HepG2 (cell line): Measurements from ENCODE around the gene SIAH1. TPM values are rescaled to one million over a fixed set of nuclear protein-coding genes. Genes with fewer than 3 reads are reported as not detected.

Experiments used
- DDIT3 ChIP-seq: sonication (generic); formaldehyde crosslinking; IDR thresholded peaks from 2 replicates; pipeline ENCODE4 v1.4.0; 2020; ENCODE audit warnings: mild to moderate bottlenecking, missing genetic modification reagents
- DMTF1 ChIP-seq: sonication (generic); formaldehyde crosslinking; IDR thresholded peaks from 2 replicates; pipeline ENCODE4 v1.4.0; 2020; ENCODE audit warnings: mild to moderate bottlenecking, missing genetic modification reagents
- EEA1 ChIP-seq: sonication (generic); formaldehyde crosslinking; IDR thresholded peaks from 2 replicates; pipeline ENCODE4 v1.5.1; 2020; ENCODE audit warnings: mild to moderate bottlenecking, missing genetic modification reagents, borderline replicate concordance
- ESRRA ChIP-seq: sonication (generic); formaldehyde crosslinking; IDR thresholded peaks from 2 replicates; pipeline ENCODE4 v1.5.1; 2020; ENCODE audit warnings: mild to moderate bottlenecking, low read depth, missing genetic modification reagents
- ETV5 ChIP-seq: IDR thresholded peaks from 2 replicates; pipeline ENCODE4 v1.6.1; 2018; ENCODE audit warnings: missing biosample characterization, missing genetic modification reagents, inconsistent platforms, borderline replicate concordance
- GATA4 ChIP-seq: sonication (generic); IDR thresholded peaks from 2 replicates; pipeline ENCODE4 v1.6.1; 2016; ENCODE audit warnings: antibody characterized with exemption, low read depth, borderline replicate concordance
- HCFC1 ChIP-seq: fragments of 150-350 bp; IDR thresholded peaks from 2 replicates; pipeline ENCODE4 v1.6.1; 2014; ENCODE audit warnings: low read depth, low read length
- HINFP ChIP-seq: sonication (generic); formaldehyde crosslinking; IDR thresholded peaks from 2 replicates; pipeline ENCODE4 v1.4.0; 2020; ENCODE audit warnings: low read depth, mild to moderate bottlenecking, missing genetic modification reagents
- HMG20B ChIP-seq: conservative IDR thresholded peaks from 2 replicates; pipeline ENCODE4 v1.6.1; 2016; ENCODE audit warnings: missing genetic modification reagents, missing compliant biosample characterization
- MLXIP ChIP-seq: sonication (generic); formaldehyde crosslinking; IDR thresholded peaks from 2 replicates; pipeline ENCODE4 v1.9.0; 2021; ENCODE audit warnings: missing genetic modification reagents, borderline replicate concordance
- MTERF4 ChIP-seq: sonication (generic); formaldehyde crosslinking; IDR thresholded peaks from 2 replicates; pipeline ENCODE4 v1.8.0; 2023; ENCODE audit warnings: mild to moderate bottlenecking, missing genetic modification reagents
- MXD1 ChIP-seq: sonication (generic); formaldehyde crosslinking; IDR thresholded peaks from 2 replicates; pipeline ENCODE4 v1.4.0; 2020; ENCODE audit warnings: mild to moderate bottlenecking, missing genetic modification reagents
- SOX5 ChIP-seq: IDR thresholded peaks from 2 replicates; pipeline ENCODE4 v1.6.1; 2016; ENCODE audit warnings: borderline replicate concordance
- THAP7 ChIP-seq: sonication (generic); formaldehyde crosslinking; IDR thresholded peaks from 2 replicates; pipeline ENCODE4 v1.8.1; 2023; ENCODE audit warnings: mild to moderate bottlenecking, missing genetic modification reagents
- THYN1 ChIP-seq: sonication (generic); formaldehyde crosslinking; IDR thresholded peaks from 2 replicates; pipeline ENCODE4 v1.8.1; 2023; ENCODE audit warnings: low read depth, mild to moderate bottlenecking, moderate library complexity, missing genetic modification reagents, borderline replicate concordance
- ZNF597 ChIP-seq: sonication (generic); formaldehyde crosslinking; IDR thresholded peaks from 2 replicates; pipeline ENCODE4 v1.5.0; 2020; ENCODE audit warnings: missing genetic modification reagents
- polyA plus RNA-seq, 8 experiments: library from polyadenylated mRNA; depleted of rRNA in 3 of 8; stranded (reverse) in 7 of 8; unstranded in 1 of 8; fragments of >200 nt; fragmentation: Illumina TruSeq in 4 of 8; extraction: Trizol in 4 of 8; gene quantifications; 2 replicates each; pipeline versions ENCODE4 v1.2.1 to v1.2.3, GENCODE V29; 2011 to 2016; ENCODE audit warnings: low read depth in 4 of 8, missing spikeins in 1 of 8, mixed read lengths in 1 of 8; ENCODE audit not compliant: insufficient read depth in 1 of 8
- total RNA-seq, 5 experiments: library from RNA; depleted of rRNA; stranded (reverse); fragments of >200 nt; fragmentation: Illumina TruSeq; extraction: Trizol; gene quantifications; 2 replicates each; pipeline ENCODE4 v1.2.3, GENCODE V29; 2016; ENCODE audit warnings: low read depth in 1 of 5

The SIAH1 gene
- total and polyA plus RNA-seq, 2 of the 13 experiments (the other 11 are each of a cell fraction or from before 2014, with no cell fraction given), result 16.0 to 28.6 TPM

GRCh38 chr16:48385253-48386150 lies at the start of gene SIAH1 (continued):
- TF ChIP-seq THYN1 (CRISPR knock-in tag) (no peak), HINFP (CRISPR knock-in tag) (no peak), MXD1 (CRISPR knock-in tag) (peak; percentile 88), MTERF4 (peak; percentile 77), ETV5 (CRISPR knock-in tag) (no peak; the same call in 1 of the 2 replicates), HCFC1 (peak; percentile 25; the same call in 1 of the 2 replicates), DMTF1 (CRISPR knock-in tag) (no peak), HMG20B (CRISPR knock-in tag) (no peak), EEA1 (CRISPR knock-in tag) (peak; percentile 91), SOX5 (CRISPR knock-in tag) (0 out of 2 replicates have a peak, but pooled peaks have one; percentile 26), DDIT3 (no peak), THAP7 (CRISPR knock-in tag) (peak; percentile 90; the same call in 1 of the 2 replicates), MLXIP (no peak), ESRRA (CRISPR knock-in tag) (no peak; the same call in 1 of the 2 replicates), GATA4 (no peak), ZNF597 (CRISPR knock-in tag) (no peak)
